T-cell (primary cell): ENCODE measurements around the gene DOK1. TPM values are rescaled to one million over a fixed set of nuclear protein-coding genes. Genes with fewer than 3 reads are reported as not detected.

Experiments used
- ATAC-seq, 4 experiments: fragments of 200-7000 bp in 3 of 4; fragments of 150-1000 bp in 1 of 4; cut with Tn5 transposase; replicated peaks in 1 of 4; 1 replicate in 3 of 4; 2 replicates in 1 of 4; pipeline ENCODE4 v1.10.0; 2021; ENCODE audit warnings: moderate library complexity in 3 of 4, mild to moderate bottlenecking in 2 of 4, moderate number of reproducible peaks in 1 of 4
- CTCF ChIA-PET, 2 donors: fragments of 300-600 bp; sonication (Branson Sonifier 250); formaldehyde crosslinking; loops; one replicate each; lab custom pipeline; 2022; ENCODE audit warnings: antibody characterized with exemption in 2 of 2; lab: Charles Lee
- POLR2A ChIA-PET, 2 donors: fragments of 300-600 bp; sonication (Branson Sonifier 250); formaldehyde crosslinking; loops; one replicate each; lab custom pipeline; 2022; ENCODE audit warnings: antibody characterized with exemption in 2 of 2; lab: Charles Lee
- DNase-seq, 35 experiments: peaks; one replicate each; pipeline versions ENCODE4 v3.0.0 to v3.0.0-alpha.2; 2013 to 2023
- H3K27ac ChIP-seq: one replicate; pipeline ENCODE4 v1.5.1; 2013; ENCODE audit warnings: low read length
- H3K27me3 ChIP-seq, 2 experiments: replicated peaks in 1 of 2; 1 replicate in 1 of 2; 2 replicates in 1 of 2; pipeline versions ENCODE4 v1.6.1 to v1.7.0; 2013; ENCODE audit warnings: low read length in 1 of 2, mixed read lengths in 1 of 2; ENCODE audit not compliant: control insufficient read depth in 2 of 2, insufficient read depth in 2 of 2; ENCODE audit errors: extremely low read depth in 1 of 2
- H3K36me3 ChIP-seq, 2 donors: 1 replicate in 1 of 2; 2 replicates in 1 of 2; pipeline versions ENCODE4 v1.6.1 to v1.7.0; 2013; ENCODE audit warnings: low read length in 1 of 2; ENCODE audit not compliant: control insufficient read depth in 2 of 2, insufficient read depth in 1 of 2; ENCODE audit errors: extremely low read depth in 1 of 2
- H3K4me1 ChIP-seq, 2 experiments: 1 replicate in 1 of 2; 2 replicates in 1 of 2; pipeline versions ENCODE4 v1.6.1 to v1.7.0; 2013; ENCODE audit warnings: low read length in 2 of 2, mixed read lengths in 1 of 2; ENCODE audit not compliant: insufficient read depth in 2 of 2, control insufficient read depth in 1 of 2; ENCODE audit errors: extremely low read depth in 1 of 2
- H3K4me3 ChIP-seq, 2 donors: 1 replicate in 1 of 2; 2 replicates in 1 of 2; pipeline versions ENCODE4 v1.5.1 to v1.7.0; 2013; ENCODE audit warnings: mild to moderate bottlenecking in 2 of 2, low read length in 1 of 2, moderate library complexity in 1 of 2; ENCODE audit not compliant: control insufficient read depth in 1 of 2; ENCODE audit errors: extremely low read depth in 1 of 2
- H3K9me3 ChIP-seq: 2 replicates; pipeline ENCODE4 v1.7.0; 2013
- H3K27ac Mint-ChIP-seq, 2 donors: one replicate each; pipeline ENCODE4 v1.8.0; 2020 to 2021; ENCODE audit warnings: mild to moderate bottlenecking in 2 of 2, mixed read lengths in 2 of 2
- H3K27me3 Mint-ChIP-seq, 2 donors: one replicate each; pipeline ENCODE4 v1.8.0; 2021 to 2022; ENCODE audit warnings: mixed read lengths in 2 of 2
- H3K36me3 Mint-ChIP-seq: one replicate; pipeline ENCODE4 v1.8.0; 2021; ENCODE audit warnings: mixed read lengths
- H3K4me1 Mint-ChIP-seq, 3 donors: one replicate each; pipeline ENCODE4 v1.8.0; 2020 to 2022; ENCODE audit warnings: mixed read lengths in 3 of 3, mild to moderate bottlenecking in 1 of 3
- H3K4me3 Mint-ChIP-seq, 3 donors: one replicate each; pipeline ENCODE4 v1.8.0; 2020 to 2022; ENCODE audit warnings: mild to moderate bottlenecking in 3 of 3, mixed read lengths in 3 of 3, moderate library complexity in 3 of 3
- H3K9me3 Mint-ChIP-seq, 3 donors: one replicate each; pipeline ENCODE4 v1.8.0; 2020 to 2022; ENCODE audit warnings: mixed read lengths in 3 of 3
- WGBS: methylation state at CpG from one replicate; pipeline ENCODE4 v1.1.5; 2013; ENCODE audit warnings: missing lambda C conversion rate; ENCODE audit not compliant: insufficient coverage; 5-methylcytosine and 5-hydroxymethylcytosine counted together
- total RNA-seq, 35 experiments: library from RNA in 6 of 35; stranded (reverse) in 6 of 35; fragments of 120-200 nt in 1 of 35; gene quantifications; one replicate each; pipeline versions ENCODE4 v1.2.1 to v1.2.4 and lab custom pipeline; 2013 to 2026

The DOK1 gene
- total RNA-seq, 5 donors from 2014 or later (not counting 1 experiment from before 2014, with no cell fraction given) = 9.6 to 36.5 (median 33.0) TPM

DNA sequence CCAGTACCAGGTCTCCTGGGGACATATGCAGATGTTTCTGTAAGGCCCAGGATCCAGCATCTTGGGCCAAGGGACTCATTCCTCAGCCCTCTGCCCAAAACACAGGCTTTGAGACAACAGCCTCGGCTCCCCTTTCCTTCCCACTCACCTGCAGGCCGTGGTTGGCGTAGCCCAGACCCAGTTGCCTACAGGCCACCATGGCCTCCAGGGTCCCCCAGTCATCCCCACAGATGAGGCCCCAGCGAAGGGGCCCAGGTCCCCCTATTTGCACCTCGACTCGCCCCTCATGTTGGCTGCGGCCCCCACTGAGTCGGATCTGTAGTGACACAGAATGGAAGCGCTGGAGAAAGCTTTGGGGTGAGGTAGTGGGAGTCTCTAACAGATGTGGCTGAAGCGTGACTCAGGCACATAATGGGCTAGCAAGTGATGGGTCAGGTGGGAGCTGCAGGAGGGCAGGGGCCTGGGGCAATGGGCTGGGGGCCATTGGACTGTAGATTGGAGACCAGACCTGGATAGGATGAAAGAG, 19.0 kb upstream of the DOK1 start:
- H3K4me1 Mint-ChIP-seq = peaks cover 20 to 22% (median 20%) of the 10 kb centered on the region in 3 donors
- 85% methylated on average over 8 of the region's 10 CpGs for WGBS
- Histone ChIP-seq H3K27ac (no peak overlapping the region), H3K36me3 (peaks cover 0 to 13% of the 10 kb centered on the region in 2 donors), H3K9me3 (no peaks in the 10 kb centered on the region), H3K4me1 (peaks cover 10 to 13% of the 10 kb centered on the region in 2 experiments), H3K4me3 (no peak overlapping the region), H3K27me3 (peaks cover 0 to 30% of the 10 kb centered on the region in 2 experiments)
- H3K4me3 Mint-ChIP-seq = no peak overlapping the region
- no peak overlapping the region for H3K27ac Mint-ChIP-seq
- ChIA-PET POLR2A (no interaction called here), CTCF (interaction anchor here (0.6 kb wide), 2 partner anchors 51 to 334 kb away, joined by 3 read pairs; no protein-coding TSS in a partner anchor)
- H3K36me3 Mint-ChIP-seq = peaks cover 16% of the 10 kb centered on the region
- ATAC-seq (no peak), DNase-seq (no peak)
- H3K9me3 Mint-ChIP-seq = no peaks in the 10 kb centered on the region
- H3K27me3 Mint-ChIP-seq = peaks cover 8 to 27% of the 10 kb centered on the region in 2 donors

DNA sequence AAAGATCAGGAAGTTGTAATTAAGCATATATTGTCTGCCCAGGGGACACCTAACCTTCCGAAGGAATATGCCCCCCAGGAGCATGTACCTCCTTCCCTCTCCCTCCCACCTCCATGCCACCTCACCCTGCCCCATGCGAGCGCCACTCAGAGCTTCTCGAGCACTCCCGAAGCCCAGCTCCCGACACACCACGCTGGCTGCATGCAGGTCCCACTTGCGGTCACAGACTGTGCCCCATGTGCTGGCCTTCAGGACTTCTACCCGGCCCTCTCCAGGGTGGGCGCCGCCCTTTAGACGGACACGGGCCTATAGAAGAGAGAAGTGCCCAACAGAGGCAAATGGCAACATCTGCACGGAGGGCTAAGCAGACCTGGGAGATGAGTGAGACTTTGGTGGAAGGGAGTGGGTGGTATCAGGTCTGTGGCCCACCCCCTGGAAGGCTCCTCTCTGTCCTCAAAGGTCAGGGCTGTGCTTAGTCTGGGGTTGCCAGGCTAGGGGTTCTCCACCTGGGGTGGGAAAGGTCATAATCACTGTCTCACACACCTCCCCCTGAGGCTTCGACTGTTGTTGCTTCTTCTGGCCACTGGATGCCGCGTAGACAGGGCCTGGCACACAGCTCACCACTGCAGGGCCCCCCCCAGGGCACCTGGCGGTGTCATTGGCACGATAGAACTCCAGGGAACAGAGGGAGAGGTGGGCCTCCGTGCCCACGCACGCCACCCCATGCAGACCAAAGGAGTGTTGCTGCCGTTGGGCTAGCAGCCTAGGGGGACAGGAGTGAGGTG, 18.2 kb upstream of the DOK1 start:
- H3K27ac Mint-ChIP-seq = no peak overlapping the region
- no peak overlapping the region for H3K4me3 ChIP-seq

GRCh38 chr2:74537140-74537539, 17.4 kb upstream of the DOK1 start:
- Histone ChIP-seq H3K27me3 (peaks cover 0 to 36% of the 10 kb centered on the region in 2 experiments), H3K9me3 (no peaks in the 10 kb centered on the region), H3K4me3 (no peak overlapping the region), H3K4me1 (no peaks in the 10 kb centered on the region), H3K27ac (no peak overlapping the region), H3K36me3 (peaks cover 0 to 13% of the 10 kb centered on the region in 2 donors)
- Mint-ChIP-seq H3K36me3 (peaks cover 10% of the 10 kb centered on the region), H3K27ac (no peak overlapping the region), H3K4me1 (peaks cover 4 to 5% (median 4%) of the 10 kb centered on the region in 3 donors), H3K4me3 (no peak overlapping the region), H3K27me3 (peaks cover 14 to 33% of the 10 kb centered on the region in 2 donors), H3K9me3 (no peaks in the 10 kb centered on the region)
- DNase-seq (no peak), ATAC-seq (no peak)
- WGBS = 95% methylated on average over 2 of the region's 4 CpGs
- POLR2A ChIA-PET = no interaction called here
- CTCF ChIA-PET = no interaction called here

More for the DNA sequence above, 18.2 kb upstream of the DOK1 start:
- DNase-seq (no peak), ATAC-seq (no peak)
- peaks cover 0 to 32% of the 10 kb centered on the region in 2 experiments for H3K27me3 ChIP-seq
- no peaks in the 10 kb centered on the region for H3K9me3 ChIP-seq
- H3K36me3 ChIP-seq = peaks cover 0 to 13% of the 10 kb centered on the region in 2 donors
- H3K9me3 Mint-ChIP-seq = no peaks in the 10 kb centered on the region
- WGBS = 86% methylated on average over 12 of the region's 23 CpGs
- H3K27me3 Mint-ChIP-seq = peaks cover 12 to 31% of the 10 kb centered on the region in 2 donors
- peaks cover 11 to 13% (median 12%) of the 10 kb centered on the region in 3 donors for H3K4me1 Mint-ChIP-seq
- H3K36me3 Mint-ChIP-seq = peaks cover 13% of the 10 kb centered on the region
- POLR2A ChIA-PET = no interaction called here
- H3K4me1 ChIP-seq = peaks cover 4 to 5% of the 10 kb centered on the region in 2 experiments
- no peak overlapping the region for H3K4me3 Mint-ChIP-seq
- CTCF ChIA-PET = interaction anchor here in 1 of 2 donors (0.6 kb wide), 1 partner anchor 52 kb away, joined by 3 read pairs; no protein-coding TSS in a partner anchor
- H3K27ac ChIP-seq = no peak overlapping the region

- H3K36me3 Mint-ChIP-seq = no peaks in the 10 kb centered on the region
Measured at GRCh38 chr2:74538881-74539339, 15.6 kb upstream of the DOK1 start.

DNA sequence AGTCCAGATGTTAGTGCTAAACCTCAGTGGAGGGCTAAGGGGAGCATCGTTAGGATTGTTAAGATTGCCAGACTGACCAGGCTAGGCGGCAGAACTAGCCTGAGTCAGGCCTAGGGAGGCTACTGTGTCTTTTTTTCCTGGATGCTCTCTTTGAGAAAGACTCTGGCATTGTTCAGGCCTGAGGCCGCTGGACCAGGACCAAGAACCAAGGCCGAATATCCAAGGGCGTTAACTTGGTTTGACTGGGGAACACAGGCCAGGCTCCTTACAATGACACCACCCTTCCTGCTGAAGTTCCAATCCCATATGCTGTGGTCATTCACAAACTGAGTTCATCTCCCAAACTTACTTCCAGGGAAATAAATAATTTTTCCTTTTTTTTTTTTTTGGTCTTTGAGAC, 14.2 kb upstream of the DOK1 start:
- POLR2A ChIA-PET = no interaction called here

More at GRCh38 chr2:74538881-74539339, 15.6 kb upstream of the DOK1 start:
- WGBS = 32% methylated on average over 6 of the region's 7 CpGs
- CTCF ChIA-PET = no interaction called here
- H3K9me3 ChIP-seq = no peaks in the 10 kb centered on the region
- ATAC-seq = no peak
- peak overlapping the region in 1 of 2 donors; percentile 43 for H3K27ac Mint-ChIP-seq
- H3K27me3 Mint-ChIP-seq = peaks cover 25 to 46% of the 10 kb centered on the region in 2 donors
- no peak overlapping the region for H3K27ac ChIP-seq
- H3K4me3 Mint-ChIP-seq = no peak overlapping the region
- peaks cover 0 to 48% of the 10 kb centered on the region in 2 experiments for H3K27me3 ChIP-seq
- H3K4me1 Mint-ChIP-seq = no peaks in the 10 kb centered on the region
- no peak overlapping the region for H3K4me3 ChIP-seq
- H3K36me3 ChIP-seq = no peaks in the 10 kb centered on the region
- no peaks in the 10 kb centered on the region for H3K4me1 ChIP-seq
- no peak for DNase-seq
- H3K9me3 Mint-ChIP-seq = no peaks in the 10 kb centered on the region
- POLR2A ChIA-PET = interaction anchor here in 1 of 2 donors (0.9 kb wide), 1 partner anchor 17 kb away, joined by 3 read pairs; no protein-coding TSS in a partner anchor

DNA sequence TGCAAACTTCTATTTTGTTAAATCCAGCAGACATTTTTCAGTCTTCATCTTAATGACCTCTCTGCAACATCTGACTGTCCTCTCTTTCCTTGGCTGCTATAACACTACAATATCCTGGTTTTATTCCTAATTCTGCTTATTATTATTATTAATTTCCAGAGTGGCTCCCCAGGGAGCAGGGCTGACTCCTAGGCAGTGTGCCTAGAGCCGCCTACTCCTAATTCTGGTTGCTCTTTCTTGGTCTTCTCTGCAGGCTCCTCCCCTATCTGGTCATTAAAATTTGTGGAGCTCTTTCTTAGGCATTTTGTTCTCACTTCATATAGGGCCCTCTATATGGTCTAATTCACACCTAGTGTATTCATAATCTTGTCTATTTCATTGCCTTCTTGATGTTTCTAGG, 11.5 kb upstream of the DOK1 start:
- no peak overlapping the region for H3K27ac Mint-ChIP-seq
- peaks cover 0 to 41% of the 10 kb centered on the region in 2 experiments for H3K27me3 ChIP-seq
- H3K9me3 Mint-ChIP-seq = no peaks in the 10 kb centered on the region
- H3K36me3 ChIP-seq = no peaks in the 10 kb centered on the region
- no peaks in the 10 kb centered on the region for H3K36me3 Mint-ChIP-seq
- peaks cover 45 to 54% of the 10 kb centered on the region in 2 donors for H3K27me3 Mint-ChIP-seq
- no peak overlapping the region for H3K4me3 Mint-ChIP-seq
- POLR2A ChIA-PET = no interaction called here
- H3K4me3 ChIP-seq = no peak overlapping the region
- no peaks in the 10 kb centered on the region for H3K4me1 ChIP-seq
- no peaks in the 10 kb centered on the region for H3K4me1 Mint-ChIP-seq
- CTCF ChIA-PET = no interaction called here
- no CpG with 5 or more reads among the region's 1 CpG for WGBS
- no peak overlapping the region for H3K27ac ChIP-seq
- DNase-seq (no peak), ATAC-seq (no peak)
- H3K9me3 ChIP-seq = no peaks in the 10 kb centered on the region

More for the DNA sequence above, 14.2 kb upstream of the DOK1 start:
- Histone ChIP-seq H3K9me3 (no peaks in the 10 kb centered on the region), H3K4me3 (no peak overlapping the region), H3K27ac (no peak overlapping the region), H3K27me3 (peaks cover 0 to 48% of the 10 kb centered on the region in 2 experiments), H3K36me3 (no peaks in the 10 kb centered on the region), H3K4me1 (no peaks in the 10 kb centered on the region)
- H3K4me3 Mint-ChIP-seq = no peak overlapping the region
- no peak for DNase-seq
- no peak overlapping the region for H3K27ac Mint-ChIP-seq
- CTCF ChIA-PET = no interaction called here
- no peaks in the 10 kb centered on the region for H3K4me1 Mint-ChIP-seq
- no peaks in the 10 kb centered on the region for H3K9me3 Mint-ChIP-seq
- WGBS = 80% methylated on average over 5 of the region's 5 CpGs
- no peaks in the 10 kb centered on the region for H3K36me3 Mint-ChIP-seq
- H3K27me3 Mint-ChIP-seq = peaks cover 29 to 46% of the 10 kb centered on the region in 2 donors
- no peak for ATAC-seq
